Epithelial cell of alveolus of lung (primary cell): ENCODE measurements around the gene DARS1. TPM values are rescaled to one million over a fixed set of nuclear protein-coding genes. Genes with fewer than 3 reads are reported as not detected.

Experiments
- total RNA-seq: library from RNA; depleted of rRNA; stranded (reverse); fragments of >200 nt; gene quantifications from 2 replicates; pipeline ENCODE4 v1.2.1, GENCODE V29; 2015

The DARS1 gene
- 83.9 and 85.4 TPM in 2 replicates for total RNA-seq

DNA sequence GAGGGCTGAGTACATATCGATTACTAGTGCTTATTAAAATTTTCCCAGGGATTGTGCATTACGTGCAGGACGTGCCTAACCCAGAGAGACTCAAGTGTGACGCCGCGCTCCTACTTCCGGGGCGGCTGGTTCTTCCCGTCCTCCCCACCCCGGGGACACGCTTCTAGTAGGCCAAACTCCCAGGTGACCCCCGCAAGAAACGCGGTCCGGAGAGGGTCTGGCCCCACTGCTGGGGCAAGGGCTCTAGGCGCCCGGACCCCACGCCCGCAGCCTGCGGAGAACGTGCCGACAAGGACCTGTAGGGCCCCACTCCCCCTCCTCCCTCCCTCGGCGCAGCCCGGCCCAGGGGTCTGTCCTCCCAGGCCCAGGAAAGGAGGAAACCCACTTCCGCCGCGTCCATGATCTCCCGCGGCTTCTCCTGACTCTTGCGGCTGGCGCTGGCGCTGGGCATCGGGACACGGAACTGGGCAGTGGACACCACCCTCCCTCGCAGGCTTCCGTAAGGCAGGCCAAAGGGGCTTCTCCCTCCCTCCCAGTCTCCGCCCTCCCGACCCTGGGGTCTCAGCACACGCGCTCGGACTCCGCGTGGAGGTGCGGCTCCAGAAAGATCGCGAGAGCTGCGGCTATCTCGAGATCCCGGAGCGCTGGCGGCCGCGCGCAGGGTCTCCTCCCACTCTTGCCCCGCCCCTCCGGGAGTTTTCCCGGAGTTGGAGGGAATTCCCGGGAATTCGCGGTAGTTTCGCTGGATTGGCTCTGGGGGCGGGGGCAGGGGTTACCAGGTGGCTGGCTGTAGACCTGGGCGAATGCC, at the start of gene DARS1:
TSS of gene DARS1 (minus strand) at position 609 of the 808 bp plus-strand sequence. CDS start at position 451, 158 bp downstream.

DNA sequence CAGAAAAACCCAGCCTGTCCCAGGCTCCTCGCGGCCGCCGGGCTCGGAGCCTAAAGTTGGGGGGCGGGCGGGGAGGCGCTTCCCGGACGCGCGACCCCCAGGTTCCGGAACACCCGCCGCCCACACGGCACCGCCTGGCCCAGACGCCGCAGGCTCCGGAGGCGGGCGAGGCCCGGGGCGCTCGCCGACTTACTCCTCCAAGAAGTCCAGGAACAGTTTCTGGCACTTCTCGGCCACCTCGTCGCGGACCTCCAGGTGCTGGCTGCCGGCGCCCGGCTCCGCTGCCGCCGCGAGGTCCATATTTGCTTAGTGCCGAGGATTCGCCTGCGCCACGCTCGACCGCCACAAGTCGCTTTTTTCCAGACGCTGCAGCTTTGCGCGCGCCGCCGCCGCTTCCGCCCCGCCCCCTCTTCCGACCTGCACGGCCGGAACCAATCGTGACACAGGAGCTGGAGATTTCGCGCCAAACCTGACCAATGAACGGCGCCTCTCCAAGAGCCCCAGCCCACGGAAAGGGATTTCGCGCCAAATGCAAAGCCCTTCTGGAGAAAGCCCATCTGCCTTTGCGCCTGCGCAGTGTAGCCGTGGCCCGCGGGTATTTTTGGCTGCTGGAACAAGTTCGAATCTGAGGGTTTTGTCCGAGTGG, 109.2 kb downstream of the DARS1 start, which contains the start of gene MCM6:
TSS of gene MCM6 (minus strand) at position 378 of the 646 bp plus-strand sequence. CDS start at position 300, 78 bp downstream.

Other genes starting within 250 kb of the DARS1 start
- 41.9 and 55.8 TPM in 2 replicates for gene UBXN4, start 243.8 kb downstream of the DARS1 start, total RNA-seq
- gene LCT, start 148.4 kb downstream of the DARS1 start, total RNA-seq: under 0.01 and 0.08 TPM in 2 replicates
- 16.4 and 31.8 TPM in 2 replicates for gene MCM6, start 109.2 kb downstream of the DARS1 start, total RNA-seq
- 2.3 and 2.6 TPM in 2 replicates for gene CXCR4, start 132.5 kb upstream of the DARS1 start, total RNA-seq